BJ (cell line): Measurements from ENCODE around the gene TSKS. TPM values are rescaled to one million over a fixed set of nuclear protein-coding genes. Genes with fewer than 3 reads are reported as not detected.
"Not testable (repeated sequence)": the region's sequence is repeated elsewhere in the genome, so short reads cannot be mapped to it uniquely, and the experiment has no call there.

ENCODE experiments used
- CTCF ChIA-PET: fragments of 350-600 bp; formaldehyde crosslinking; extraction: SDS; loops from one replicate; lab custom pipeline; 2021; ENCODE audit warnings: antibody characterized with exemption, inconsistent platforms; lab: Yijun Ruan, JAX
- POLR2A ChIA-PET: fragments of 300-600 bp; sonication (Branson Sonifier 250); formaldehyde crosslinking; extraction: SDS; loops from one replicate; lab custom pipeline; 2021; ENCODE audit warnings: antibody characterized with exemption; lab: Charles Lee
- DNase-seq: peaks from one replicate; pipeline ENCODE4 v3.0.0-alpha.2; 2011; ENCODE audit warnings: low read depth
- H3K27me3 ChIP-seq: 2 replicates; pipeline ENCODE4 v1.6.0; 2011; ENCODE audit warnings: low read length; ENCODE audit not compliant: control insufficient read depth, insufficient read depth
- H3K36me3 ChIP-seq: 2 replicates; pipeline ENCODE4 v1.5.1; 2011; ENCODE audit warnings: low read length; ENCODE audit not compliant: control insufficient read depth, insufficient read depth
- H3K4me3 ChIP-seq: 2 replicates; pipeline ENCODE4 v1.5.1; 2011; ENCODE audit warnings: low read depth, mild to moderate bottlenecking, control low read depth, low read length
- CTCF ChIP-seq: IDR thresholded peaks from 2 replicates; pipeline ENCODE4 v1.5.1; 2011; ENCODE audit warnings: low read depth, mild to moderate bottlenecking, control low read depth, inconsistent platforms, low read length, moderate library complexity; ENCODE audit not compliant: insufficient read depth
- polyA plus RNA-seq: library from polyadenylated mRNA; depleted of rRNA; stranded (reverse); fragments of >200 nt; gene quantifications from 2 replicates; pipeline ENCODE4 v1.2.3, GENCODE V29; 2011

Gene TSKS
- polyA plus RNA-seq, 1 experiment = 0.15 TPM

GRCh38 chr19:49739098-49739497, 24.0 kb downstream of the TSKS start:
- ChIA-PET CTCF (no interaction called here), POLR2A (no interaction called here)
- no peak for TF ChIP-seq CTCF
- Histone ChIP-seq H3K36me3 (no peaks in the 10 kb centered on the region), H3K4me3 (no peak overlapping the region), H3K27me3 (no peaks in the 10 kb centered on the region)
- no peak for DNase-seq

- H3K4me3 ChIP-seq = no peak overlapping the region
- DNase-seq = no peak
- H3K27me3 ChIP-seq = no peaks in the 10 kb centered on the region
- ChIA-PET CTCF (no interaction called here), POLR2A (no interaction called here)
- H3K36me3 ChIP-seq = no peaks in the 10 kb centered on the region
- TF ChIP-seq CTCF = no peak
Observed at GRCh38 chr19:49738268-49738667, 24.8 kb downstream of the TSKS start.

- Histone ChIP-seq H3K4me3 (no peak overlapping the region), H3K27me3 (no peaks in the 10 kb centered on the region), H3K36me3 (no peaks in the 10 kb centered on the region)
- ChIA-PET CTCF (interaction anchor here (1.2 kb wide), 1 partner anchor 28 kb away, joined by 3 read pairs; no protein-coding TSS in a partner anchor), POLR2A (no interaction called here)
- no peak for DNase-seq
- TF ChIP-seq CTCF = no peak
Observed at GRCh38 chr19:49730166-49730565, 32.9 kb downstream of the TSKS start.

- H3K27me3 ChIP-seq = no peaks in the 10 kb centered on the region
- no peaks in the 10 kb centered on the region for H3K36me3 ChIP-seq
- ChIA-PET CTCF (interaction anchor here (1.2 to 1.9 kb wide), 3 partner anchors 10 to 36 kb away, joined by 4 to 8 read pairs (median 4); partner anchors contain the start of gene CPT1C), POLR2A (no interaction called here)
- TF ChIP-seq CTCF = no peak
- no peak for DNase-seq
- H3K4me3 ChIP-seq = no peak overlapping the region
Observed at GRCh38 chr19:49727217-49728030, 35.7 kb downstream of the TSKS start.

- DNase-seq, H3K27me3 ChIP-seq, POLR2A ChIA-PET, H3K36me3 ChIP-seq, H3K4me3 ChIP-seq, CTCF ChIA-PET: not testable (repeated sequence)
Observed at GRCh38 chr19:49719420-49719819, 43.7 kb downstream of the TSKS start.
